SK-N-SH (cell line): ENCODE measurements around the gene OXER1. TPM values are rescaled to one million over a fixed set of nuclear protein-coding genes. Genes with fewer than 3 reads are reported as not detected.

Experiments
- CTCF ChIA-PET: fragments of 300-600, 350-600 bp; formaldehyde crosslinking; extraction: SDS; loops from one replicate; lab custom pipeline; 2021; lab: Yijun Ruan, JAX
- POLR2A ChIA-PET: fragments of 350-600 bp; sonication (Branson Sonifier 250); formaldehyde crosslinking; extraction: SDS; loops from one replicate; lab custom pipeline; 2020; ENCODE audit warnings: antibody characterized with exemption, inconsistent platforms; lab: Yijun Ruan, JAX
- DNase-seq: peaks from one replicate; pipeline ENCODE4 v3.0.0; 2012
- H2AFZ ChIP-seq: fragments of 200-600 bp; sonication (generic); 2 replicates; pipeline ENCODE4 v1.8.1; 2016; ENCODE audit warnings: antibody characterized with exemption, mild to moderate bottlenecking, low read depth
- H3F3A ChIP-seq: fragments of 200-600 bp; sonication (generic); replicated peaks from 2 replicates; pipeline ENCODE3; 2016; ENCODE audit warnings: antibody characterized with exemption, mild to moderate bottlenecking; ENCODE audit not compliant: insufficient read depth
- H3K27ac ChIP-seq, 2 experiments: fragments of 200-500 bp in 1 of 2; fragments of 200-600 bp in 1 of 2; sonication (Bioruptor generic) in 1 of 2; sonication (generic), shearing (Covaris generic) in 1 of 2; 2 replicates each; pipeline versions ENCODE4 v1.5.1 to v1.6.1; 2014 to 2016; ENCODE audit warnings: low read depth in 2 of 2, inconsistent platforms in 1 of 2, low read length in 1 of 2, mild to moderate bottlenecking in 1 of 2, mixed read lengths in 1 of 2
- H3K27me3 ChIP-seq: fragments of 200-600 bp; sonication (generic), shearing (Covaris generic); 2 replicates; pipeline ENCODE4 v1.6.1; 2016; ENCODE audit warnings: mixed run types; ENCODE audit not compliant: insufficient read depth
- H3K36me3 ChIP-seq, 2 experiments: fragments of 200-500 bp in 1 of 2; fragments of 200-600 bp in 1 of 2; sonication (Bioruptor generic) in 1 of 2; sonication (generic) in 1 of 2; replicated peaks in 1 of 2; 2 replicates each; pipeline versions ENCODE3 to v1.5.1; 2014 to 2016; ENCODE audit warnings: low read length in 1 of 2, mild to moderate bottlenecking in 1 of 2; ENCODE audit not compliant: insufficient read depth in 2 of 2, control insufficient read depth in 1 of 2
- H3K4me1 ChIP-seq, 2 experiments: fragments of 200-500 bp in 1 of 2; fragments of 200-600 bp in 1 of 2; sonication (Bioruptor generic) in 1 of 2; sonication (generic), shearing (Covaris generic) in 1 of 2; 2 replicates each; pipeline versions ENCODE4 v1.5.1 to v1.6.1; 2014 to 2016; ENCODE audit warnings: low read depth in 1 of 2, low read length in 1 of 2, mixed run types in 1 of 2; ENCODE audit not compliant: insufficient read depth in 2 of 2, control insufficient read depth in 1 of 2
- H3K4me2 ChIP-seq: fragments of 200-600 bp; sonication (generic), shearing (Covaris generic); 2 replicates; pipeline ENCODE4 v1.6.1; 2017; ENCODE audit warnings: mixed run types
- H3K4me3 ChIP-seq, 2 experiments: fragments of 200-500 bp in 1 of 2; fragments of 200-600 bp in 1 of 2; sonication (Bioruptor generic) in 1 of 2; sonication (generic), shearing (Covaris generic) in 1 of 2; 2 replicates each; pipeline versions ENCODE4 v1.5.1 to v1.8.1; 2014 to 2016; ENCODE audit warnings: low read depth in 2 of 2, inconsistent platforms in 1 of 2, low read length in 1 of 2, mild to moderate bottlenecking in 1 of 2, mixed read lengths in 1 of 2, moderate library complexity in 1 of 2
- H3K79me2 ChIP-seq: fragments of 200-600 bp; sonication (generic); 2 replicates; pipeline ENCODE4 v1.8.1; 2017; ENCODE audit warnings: mild to moderate bottlenecking; ENCODE audit not compliant: insufficient read depth
- H3K9ac ChIP-seq: fragments of 200-600 bp; sonication (generic); 2 replicates; pipeline ENCODE4 v1.6.1; 2017; ENCODE audit warnings: mixed run types
- H3K9me2 ChIP-seq: fragments of 200-600 bp; sonication (generic); 2 replicates; pipeline ENCODE4 v1.6.1; 2017; ENCODE audit warnings: mixed run types
- H3K9me3 ChIP-seq: fragments of 200-600 bp; sonication (generic); 2 replicates; pipeline ENCODE4 v1.6.1; 2017; ENCODE audit warnings: mixed run types, mild to moderate bottlenecking, moderate library complexity
- H4K20me1 ChIP-seq: fragments of 200-600 bp; sonication (generic); 2 replicates; pipeline ENCODE4 v1.6.1; 2017; ENCODE audit warnings: mild to moderate bottlenecking, mixed run types; ENCODE audit not compliant: insufficient read depth
- CHD2 ChIP-seq: fragments of 150-350 bp; IDR thresholded peaks from 2 replicates; pipeline ENCODE4 v1.6.1; 2018; ENCODE audit warnings: low read length; ENCODE audit not compliant: partially characterized antibody
- ELF1 ChIP-seq: IDR thresholded peaks from 2 replicates; pipeline ENCODE4 v1.4.0; 2012
- EP300 ChIP-seq, 2 experiments: IDR thresholded peaks; 2 replicates each; pipeline versions ENCODE4 v1.4.0 to v1.6.1; 2012; ENCODE audit warnings: borderline replicate concordance in 1 of 2, low read depth in 1 of 2, low read length in 1 of 2
- EZH2phosphoT487 ChIP-seq: fragments of 200-600 bp; sonication (generic); IDR thresholded peaks from 2 replicates; pipeline ENCODE4 v1.6.1; 2017; ENCODE audit warnings: low read depth, mixed run types, mild to moderate bottlenecking, antibody characterized with exemption, moderate library complexity, borderline replicate concordance
- FOXM1 ChIP-seq: IDR thresholded peaks from 2 replicates; pipeline ENCODE4 v1.4.0; 2012; ENCODE audit warnings: low read depth, mild to moderate bottlenecking
- JUND ChIP-seq: IDR thresholded peaks from 2 replicates; pipeline ENCODE4 v1.4.0; 2012
- MXI1 ChIP-seq: IDR thresholded peaks from 2 replicates; pipeline ENCODE4 v1.6.1; 2012; ENCODE audit warnings: mild to moderate bottlenecking, low read depth, low read length, improper control_type of control experiment
- RXRA ChIP-seq: IDR thresholded peaks from 2 replicates; pipeline ENCODE4 v1.4.0; 2012; ENCODE audit warnings: low read depth, mild to moderate bottlenecking, borderline replicate concordance
- SIN3A ChIP-seq: IDR thresholded peaks from 2 replicates; pipeline ENCODE4 v1.6.1; 2012; ENCODE audit warnings: low read depth, mild to moderate bottlenecking, low read length, moderate library complexity, borderline replicate concordance
- SMC3 ChIP-seq: IDR thresholded peaks from 2 replicates; pipeline ENCODE4 v1.6.1; 2012; ENCODE audit warnings: low read depth, low read length, improper control_type of control experiment
- TAF1 ChIP-seq: IDR thresholded peaks from 2 replicates; pipeline ENCODE4 v1.6.1; 2012; ENCODE audit warnings: low read depth, mild to moderate bottlenecking, low read length, moderate library complexity, borderline replicate concordance
- TCF12 ChIP-seq: IDR thresholded peaks from 2 replicates; pipeline ENCODE4 v1.4.0; 2012
- WGBS: methylation state at CpG from one replicate; pipeline ENCODE4 v1.1.6; 2017; ENCODE audit warnings: low lambda C conversion rate; 5-methylcytosine and 5-hydroxymethylcytosine counted together
- polyA plus RNA-seq, 3 experiments: library from polyadenylated mRNA; depleted of rRNA; stranded (reverse); fragments of >200 nt; gene quantifications; 2 replicates each; pipeline ENCODE4 v1.2.3, GENCODE V29; 2012
- TF ChIP-seq, protein P1 (sequence below): fragments of 150-350 bp; IDR thresholded peaks from 2 replicates; pipeline ENCODE4 v1.6.1; 2017; ENCODE audit warnings: antibody characterized with exemption, low read length, low read depth, borderline replicate concordance
- TF ChIP-seq, protein P2 (sequence below): IDR thresholded peaks from 2 replicates; pipeline ENCODE4 v1.6.1; 2012; ENCODE audit warnings: mild to moderate bottlenecking, low read depth, low read length, moderate library complexity
- TF ChIP-seq, protein P3 (sequence below): IDR thresholded peaks from 2 replicates; pipeline ENCODE4 v1.4.0; 2012; ENCODE audit warnings: low read depth
- TF ChIP-seq, protein P4 (sequence below): fragments of 200-600 bp; sonication (generic); IDR thresholded peaks from 2 replicates; pipeline ENCODE4 v1.6.1; 2017; ENCODE audit warnings: antibody characterized with exemption, mild to moderate bottlenecking, moderate library complexity

Gene OXER1
- polyA plus RNA-seq, 1 of the 3 experiments (the other 2 are of a cell fraction) = not detected

DNA sequence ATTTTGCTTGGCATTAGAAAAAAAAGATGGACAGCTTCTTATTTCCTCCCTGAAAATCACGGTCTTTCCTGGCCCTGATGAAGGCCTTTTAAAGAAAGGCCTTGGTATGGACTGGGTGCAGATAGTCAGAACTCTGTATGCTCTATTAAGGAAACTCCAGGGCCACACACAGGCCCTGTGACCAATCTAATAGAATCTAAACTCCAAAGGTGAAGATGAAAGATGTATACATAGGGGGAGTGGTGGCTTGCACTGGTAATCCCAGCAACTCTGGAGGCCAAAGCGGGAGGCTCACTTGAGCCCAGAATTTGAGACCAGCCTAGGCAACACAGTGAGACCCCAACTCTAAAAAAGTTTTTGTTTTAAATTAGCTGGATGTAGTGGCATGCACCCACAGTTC lies 37.3 kb downstream of the OXER1 start:
- Histone ChIP-seq H3K9ac (no peak overlapping the region), H3F3A (no peaks in the 10 kb centered on the region), H2AFZ (no peak overlapping the region), H3K27ac (no peak overlapping the region), H4K20me1 (no peaks in the 10 kb centered on the region), H3K36me3 (no peaks in the 10 kb centered on the region), H3K4me1 (no peaks in the 10 kb centered on the region), H3K4me2 (no peak overlapping the region), H3K9me2 (no peaks in the 10 kb centered on the region), H3K9me3 (peaks cover 8% of the 10 kb centered on the region; the same call in 1 of the 2 replicates), H3K4me3 (no peak overlapping the region), H3K79me2 (no peaks in the 10 kb centered on the region), H3K27me3 (no peaks in the 10 kb centered on the region)
- CTCF ChIA-PET = interaction anchor here (1.0 kb wide), 1 partner anchor 15 kb away, joined by 3 read pairs; no protein-coding TSS in a partner anchor
- TF ChIP-seq, protein P1, sequence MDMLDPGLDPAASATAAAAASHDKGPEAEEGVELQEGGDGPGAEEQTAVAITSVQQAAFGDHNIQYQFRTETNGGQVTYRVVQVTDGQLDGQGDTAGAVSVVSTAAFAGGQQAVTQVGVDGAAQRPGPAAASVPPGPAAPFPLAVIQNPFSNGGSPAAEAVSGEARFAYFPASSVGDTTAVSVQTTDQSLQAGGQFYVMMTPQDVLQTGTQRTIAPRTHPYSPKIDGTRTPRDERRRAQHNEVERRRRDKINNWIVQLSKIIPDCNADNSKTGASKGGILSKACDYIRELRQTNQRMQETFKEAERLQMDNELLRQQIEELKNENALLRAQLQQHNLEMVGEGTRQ = no peak
- TF ChIP-seq FOXM1 (no peak), EZH2phosphoT487 (no peak), TAF1 (no peak), EP300 (IDR thresholded peaks at IDR 0.05; ENCODE audit: borderline replicate concordance in 1 of 2, low read depth in 1 of 2, low read length in 1 of 2) (no peak), ELF1 (no peak), SIN3A (no peak), MXI1 (no peak), RXRA (no peak), TCF12 (no peak), SMC3 (no peak), CHD2 (no peak), JUND (no peak)
- TF ChIP-seq, protein P2, sequence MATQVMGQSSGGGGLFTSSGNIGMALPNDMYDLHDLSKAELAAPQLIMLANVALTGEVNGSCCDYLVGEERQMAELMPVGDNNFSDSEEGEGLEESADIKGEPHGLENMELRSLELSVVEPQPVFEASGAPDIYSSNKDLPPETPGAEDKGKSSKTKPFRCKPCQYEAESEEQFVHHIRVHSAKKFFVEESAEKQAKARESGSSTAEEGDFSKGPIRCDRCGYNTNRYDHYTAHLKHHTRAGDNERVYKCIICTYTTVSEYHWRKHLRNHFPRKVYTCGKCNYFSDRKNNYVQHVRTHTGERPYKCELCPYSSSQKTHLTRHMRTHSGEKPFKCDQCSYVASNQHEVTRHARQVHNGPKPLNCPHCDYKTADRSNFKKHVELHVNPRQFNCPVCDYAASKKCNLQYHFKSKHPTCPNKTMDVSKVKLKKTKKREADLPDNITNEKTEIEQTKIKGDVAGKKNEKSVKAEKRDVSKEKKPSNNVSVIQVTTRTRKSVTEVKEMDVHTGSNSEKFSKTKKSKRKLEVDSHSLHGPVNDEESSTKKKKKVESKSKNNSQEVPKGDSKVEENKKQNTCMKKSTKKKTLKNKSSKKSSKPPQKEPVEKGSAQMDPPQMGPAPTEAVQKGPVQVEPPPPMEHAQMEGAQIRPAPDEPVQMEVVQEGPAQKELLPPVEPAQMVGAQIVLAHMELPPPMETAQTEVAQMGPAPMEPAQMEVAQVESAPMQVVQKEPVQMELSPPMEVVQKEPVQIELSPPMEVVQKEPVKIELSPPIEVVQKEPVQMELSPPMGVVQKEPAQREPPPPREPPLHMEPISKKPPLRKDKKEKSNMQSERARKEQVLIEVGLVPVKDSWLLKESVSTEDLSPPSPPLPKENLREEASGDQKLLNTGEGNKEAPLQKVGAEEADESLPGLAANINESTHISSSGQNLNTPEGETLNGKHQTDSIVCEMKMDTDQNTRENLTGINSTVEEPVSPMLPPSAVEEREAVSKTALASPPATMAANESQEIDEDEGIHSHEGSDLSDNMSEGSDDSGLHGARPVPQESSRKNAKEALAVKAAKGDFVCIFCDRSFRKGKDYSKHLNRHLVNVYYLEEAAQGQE = no peak
- TF ChIP-seq, protein P3, sequence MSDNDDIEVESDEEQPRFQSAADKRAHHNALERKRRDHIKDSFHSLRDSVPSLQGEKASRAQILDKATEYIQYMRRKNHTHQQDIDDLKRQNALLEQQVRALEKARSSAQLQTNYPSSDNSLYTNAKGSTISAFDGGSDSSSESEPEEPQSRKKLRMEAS = no peak
- TF ChIP-seq, protein P4, sequence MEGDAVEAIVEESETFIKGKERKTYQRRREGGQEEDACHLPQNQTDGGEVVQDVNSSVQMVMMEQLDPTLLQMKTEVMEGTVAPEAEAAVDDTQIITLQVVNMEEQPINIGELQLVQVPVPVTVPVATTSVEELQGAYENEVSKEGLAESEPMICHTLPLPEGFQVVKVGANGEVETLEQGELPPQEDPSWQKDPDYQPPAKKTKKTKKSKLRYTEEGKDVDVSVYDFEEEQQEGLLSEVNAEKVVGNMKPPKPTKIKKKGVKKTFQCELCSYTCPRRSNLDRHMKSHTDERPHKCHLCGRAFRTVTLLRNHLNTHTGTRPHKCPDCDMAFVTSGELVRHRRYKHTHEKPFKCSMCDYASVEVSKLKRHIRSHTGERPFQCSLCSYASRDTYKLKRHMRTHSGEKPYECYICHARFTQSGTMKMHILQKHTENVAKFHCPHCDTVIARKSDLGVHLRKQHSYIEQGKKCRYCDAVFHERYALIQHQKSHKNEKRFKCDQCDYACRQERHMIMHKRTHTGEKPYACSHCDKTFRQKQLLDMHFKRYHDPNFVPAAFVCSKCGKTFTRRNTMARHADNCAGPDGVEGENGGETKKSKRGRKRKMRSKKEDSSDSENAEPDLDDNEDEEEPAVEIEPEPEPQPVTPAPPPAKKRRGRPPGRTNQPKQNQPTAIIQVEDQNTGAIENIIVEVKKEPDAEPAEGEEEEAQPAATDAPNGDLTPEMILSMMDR = no peak
- 84% methylated on average over 2 of the region's 2 CpGs for WGBS
- no peak for DNase-seq
- POLR2A ChIA-PET = no interaction called here
